Keratinocyte (primary cell): Measurements from ENCODE around the gene C2orf49. TPM values are rescaled to one million over a fixed set of nuclear protein-coding genes. Genes with fewer than 3 reads are reported as not detected.

Experiments used
- DNase-seq: peaks from one replicate; pipeline ENCODE4 v3.0.0-alpha.2; 2011; ENCODE audit warnings: low read depth, missing footprints, low spot score
- FAIRE-seq: peaks from 2 replicates; lab custom pipeline; 2011; peaks lifted over from hg19 to GRCh38; lab: Jason Lieb, UNC
- H2AFZ ChIP-seq: 2 replicates; pipeline ENCODE4 v1.6.0; 2012; ENCODE audit warnings: low read length, control low read depth, inconsistent platforms; ENCODE audit not compliant: control insufficient read depth
- H3K27ac ChIP-seq: 2 replicates; pipeline ENCODE4 v1.5.1; 2011; ENCODE audit warnings: low read length; ENCODE audit not compliant: control insufficient read depth, insufficient read depth
- H3K27me3 ChIP-seq: 3 replicates; pipeline ENCODE4 v1.6.0; 2011; ENCODE audit warnings: low read length; ENCODE audit not compliant: control insufficient read depth, insufficient read depth; ENCODE audit errors: extremely low read depth
- H3K36me3 ChIP-seq, 2 experiments: 2 replicates in 1 of 2; 3 replicates in 1 of 2; pipeline ENCODE4 v1.5.1; 2011; ENCODE audit warnings: low read length in 2 of 2, mild to moderate bottlenecking in 1 of 2; ENCODE audit not compliant: control insufficient read depth in 2 of 2, insufficient read depth in 2 of 2; ENCODE audit errors: extremely low read depth in 1 of 2
- H3K4me1 ChIP-seq: 3 replicates; pipeline ENCODE4 v1.5.1; 2011; ENCODE audit warnings: low read length; ENCODE audit not compliant: control insufficient read depth, insufficient read depth; ENCODE audit errors: extremely low read depth
- H3K4me2 ChIP-seq: 3 replicates; pipeline ENCODE4 v1.6.0; 2011; ENCODE audit warnings: low read depth, low read length; ENCODE audit not compliant: control insufficient read depth, insufficient read depth; ENCODE audit errors: extremely low read depth
- H3K4me3 ChIP-seq, 3 experiments: fragments of 200-600 bp in 1 of 3; sonication (generic) in 1 of 3; 2 replicates in 2 of 3; 3 replicates in 1 of 3; pipeline ENCODE4 v1.5.1; 2011 to 2016; ENCODE audit warnings: low read length in 3 of 3, mild to moderate bottlenecking in 3 of 3, control low read depth in 2 of 3, inconsistent platforms in 1 of 3, low read depth in 1 of 3, mixed read lengths in 1 of 3, mixed run types in 1 of 3, moderate library complexity in 1 of 3; ENCODE audit not compliant: control insufficient read depth in 2 of 3, insufficient read depth in 2 of 3; ENCODE audit errors: extremely low read depth in 1 of 3
- H3K79me2 ChIP-seq: 2 replicates; pipeline ENCODE4 v1.6.0; 2012; ENCODE audit warnings: low read length; ENCODE audit not compliant: control insufficient read depth, insufficient read depth
- H3K9ac ChIP-seq: 3 replicates; pipeline ENCODE4 v1.6.0; 2011; ENCODE audit warnings: low read length; ENCODE audit not compliant: control insufficient read depth, insufficient read depth; ENCODE audit errors: extremely low read depth
- H3K9me1 ChIP-seq: 3 replicates; pipeline ENCODE4 v1.6.0; 2011; ENCODE audit warnings: low read length; ENCODE audit not compliant: control insufficient read depth, insufficient read depth; ENCODE audit errors: extremely low read depth
- H3K9me3 ChIP-seq: 2 replicates; pipeline ENCODE4 v1.5.1; 2012; ENCODE audit warnings: low read depth, low read length; ENCODE audit not compliant: control insufficient read depth
- H4K20me1 ChIP-seq: 3 replicates; pipeline ENCODE4 v1.6.0; 2011; ENCODE audit warnings: low read length; ENCODE audit not compliant: control insufficient read depth, insufficient read depth; ENCODE audit errors: extremely low read depth
- CTCF ChIP-seq, 3 experiments: IDR thresholded peaks in 1 of 3; conservative IDR thresholded peaks in 1 of 3; optimal IDR thresholded peaks in 1 of 3; 2 replicates in 2 of 3; 3 replicates in 1 of 3; pipeline versions ENCODE3 to v1.5.1; 2011; ENCODE audit warnings: low read length in 3 of 3, mild to moderate bottlenecking in 3 of 3, moderate library complexity in 2 of 3, control low read depth in 1 of 3, inconsistent platforms in 1 of 3; ENCODE audit not compliant: insufficient read depth in 2 of 3; ENCODE audit errors: extremely low read depth in 1 of 3
- EZH2 ChIP-seq: IDR thresholded peaks from one replicate; pipeline ENCODE4 v1.6.1; 2012; ENCODE audit warnings: inconsistent platforms, mild to moderate bottlenecking, low read length, moderate library complexity
- dilution Hi-C: fragments of 300-500 bp; cut with MboI; formaldehyde crosslinking; loops from one replicate; pipeline ENCODE4 v1.7.0; 2020; ENCODE audit warnings: low sequenced_read_pairs; ENCODE audit not compliant: extremely low pct_ligation_motif_present
- polyA plus RNA-seq, 5 experiments: library from polyadenylated mRNA; depleted of rRNA in 3 of 5; stranded (reverse) in 3 of 5; stranded (forward) in 1 of 5; unstranded in 1 of 5; fragments of >200 nt; gene quantifications; 1 replicate in 1 of 5; 2 replicates in 3 of 5; 3 replicates in 1 of 5; pipeline versions ENCODE4 v1.2.1 to v1.2.3, GENCODE V29; 2011 to 2012; ENCODE audit warnings: missing spikeins in 2 of 5, low read depth in 1 of 5, low replicate concordance in 1 of 5

Gene C2orf49
- polyA plus RNA-seq, 1 donor (not counting 4 experiments of a cell fraction or from before 2014, with no cell fraction given), result 19.4 TPM

DNA sequence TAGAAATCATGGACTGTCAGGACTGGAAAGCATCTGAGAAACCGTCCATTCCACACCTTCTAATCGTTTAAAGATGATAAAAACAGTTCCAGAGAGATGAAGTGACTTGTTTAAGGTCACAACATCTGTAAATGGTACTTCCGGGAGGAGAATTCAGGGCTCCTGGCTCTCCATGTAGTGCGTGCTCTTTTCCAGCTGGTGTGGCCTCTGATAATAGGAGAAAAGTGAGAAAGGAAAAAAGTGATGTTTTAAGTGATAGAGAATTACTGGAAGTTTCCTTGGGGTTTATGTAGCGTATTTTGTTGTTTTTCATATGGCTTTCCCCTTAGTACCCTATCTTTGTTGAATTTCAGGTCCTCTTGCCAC, 663 bp downstream of the C2orf49 start:
- TF ChIP-seq EZH2 (no peak), CTCF (optimal IDR thresholded peaks at IDR 0.05 in 1 of 3, IDR thresholded peaks at IDR 0.05 in 1 of 3, conservative IDR thresholded peaks at IDR 0.05 in 1 of 3; ENCODE audit: extremely low read depth in 1 of 3, insufficient read depth in 2 of 3, low read length in 3 of 3) (no peak)
- Histone ChIP-seq H3K9me1 (no peaks in the 10 kb centered on the region), H3K4me2 (peak overlapping the region; percentile 73), H3K9me3 (no peaks in the 10 kb centered on the region), H3K4me3 (peak overlapping the region; percentile 77 to 100 (median 99)), H3K27ac (peak overlapping the region; percentile 99), H3K27me3 (no peaks in the 10 kb centered on the region), H4K20me1 (no peaks in the 10 kb centered on the region), H2AFZ (peak overlapping the region; percentile 99), H3K36me3 (peaks cover 11 to 14% of the 10 kb centered on the region in 2 experiments), H3K4me1 (peaks cover 16% of the 10 kb centered on the region), H3K79me2 (peaks cover 50% of the 10 kb centered on the region), H3K9ac (peak overlapping the region; percentile 99)
- dilution Hi-C loops, result no loop called here
- FAIRE-seq (no peak), DNase-seq (no peak)

DNA sequence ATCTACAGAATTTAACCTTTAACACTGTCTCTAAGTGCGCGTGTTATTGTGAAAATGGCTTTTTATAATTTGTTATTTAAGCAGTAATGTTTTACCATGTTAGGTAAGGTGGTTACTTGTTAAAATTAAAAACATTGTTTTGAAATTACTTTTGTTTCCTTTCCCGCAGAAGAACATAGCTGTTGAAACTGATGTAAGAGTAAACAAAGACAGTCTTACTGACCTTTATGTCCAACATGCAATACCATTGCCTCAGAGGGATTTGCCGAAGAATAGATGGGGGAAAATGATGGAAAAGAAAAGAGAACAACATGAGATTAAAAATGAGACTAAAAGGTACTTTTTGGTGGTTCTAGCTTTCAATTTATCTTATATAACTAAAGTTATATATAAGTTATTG, 2.1 kb downstream of the C2orf49 start:
- no peaks in the 10 kb centered on the region for H3K9me3 ChIP-seq
- TF ChIP-seq CTCF (optimal IDR thresholded peaks at IDR 0.05 in 1 of 3, IDR thresholded peaks at IDR 0.05 in 1 of 3, conservative IDR thresholded peaks at IDR 0.05 in 1 of 3; ENCODE audit: extremely low read depth in 1 of 3, insufficient read depth in 2 of 3, low read length in 3 of 3) (no peak), EZH2 (no peak)
- peaks cover 13 to 18% of the 10 kb centered on the region in 2 experiments for H3K36me3 ChIP-seq
- peaks cover 50% of the 10 kb centered on the region for H3K79me2 ChIP-seq
- H3K9ac ChIP-seq, result peak overlapping the region; percentile 99
- H2AFZ ChIP-seq, result no peak overlapping the region
- peak overlapping the region; percentile 73 for H3K4me2 ChIP-seq
- FAIRE-seq (no peak), DNase-seq (no peak)
- no peaks in the 10 kb centered on the region for H3K9me1 ChIP-seq
- H4K20me1 ChIP-seq, result no peaks in the 10 kb centered on the region
- no peak overlapping the region for H3K4me3 ChIP-seq
- no peak overlapping the region for H3K27ac ChIP-seq
- dilution Hi-C loops, result no loop called here
- no peaks in the 10 kb centered on the region for H3K27me3 ChIP-seq
- peaks cover 16% of the 10 kb centered on the region for H3K4me1 ChIP-seq
